Mesenteric fat pad (tissue), 1 donor: ENCODE data around the gene ATP6V0A4. TPM values are rescaled to one million over a fixed set of nuclear protein-coding genes. Genes with fewer than 3 reads are reported as not detected.

ENCODE experiments used
- DNase-seq: peaks from one replicate; pipeline ENCODE4 v3.0.0-alpha.2; 2020; ENCODE audit warnings: low spot score
- total RNA-seq: library from RNA; stranded (reverse); fragmentation: NEBNext Ultra II Directional; extraction: Animal tissue kit (Norgen Biotek cat#: 25700); gene quantifications from one replicate; pipeline ENCODE4 v1.2.1, GENCODE V29; 2021
- donor health status: DM: yes; HTN: yes; CAD: no.

ATP6V0A4 gene
- total RNA-seq, 1 donor from 2014 or later: not detected

- DNase-seq: peak; percentile 12
Measured at GRCh38 chr7:138705167-138705566, 92.8 kb downstream of the ATP6V0A4 start.

GRCh38 chr7:138701537-138701923, 96.5 kb downstream of the ATP6V0A4 start:
- DNase-seq: peak; percentile 35

GRCh38 chr7:138700857-138701536, 97.0 kb downstream of the ATP6V0A4 start, which contains the start of gene SVOPL:
TSS of gene SVOPL (minus strand) at chr7:138701362. CDS start at chr7:138679045, 22,317 bp downstream.
- DNase-seq: peak; percentile 26

DNA sequence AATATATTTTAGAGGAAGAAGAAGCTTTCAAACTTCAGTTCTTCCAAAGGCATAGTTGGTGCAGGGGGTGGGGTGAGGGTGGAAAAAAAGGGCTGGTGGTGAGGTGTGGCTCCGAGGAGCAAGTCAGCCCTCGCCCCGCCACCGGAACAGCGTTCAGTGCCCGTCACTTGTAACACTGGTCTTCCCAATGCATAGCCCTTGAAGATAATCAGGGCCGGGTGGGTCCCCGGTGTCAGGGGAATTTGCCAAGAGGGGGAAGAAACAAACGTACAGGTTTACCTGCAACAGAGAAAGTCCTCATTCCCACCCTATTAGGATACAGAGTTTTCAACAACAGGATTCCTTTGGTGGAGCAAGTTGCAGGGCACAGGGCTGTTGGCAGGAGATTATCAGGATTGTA, 98.3 kb downstream of the ATP6V0A4 start:
- peak; percentile 75 for DNase-seq

- DNase-seq: peak; percentile 51
Measured at GRCh38 chr7:138698281-138698680, 99.7 kb downstream of the ATP6V0A4 start.

GRCh38 chr7:138697535-138698182, 100.3 kb downstream of the ATP6V0A4 start:
- DNase-seq: no peak

DNA sequence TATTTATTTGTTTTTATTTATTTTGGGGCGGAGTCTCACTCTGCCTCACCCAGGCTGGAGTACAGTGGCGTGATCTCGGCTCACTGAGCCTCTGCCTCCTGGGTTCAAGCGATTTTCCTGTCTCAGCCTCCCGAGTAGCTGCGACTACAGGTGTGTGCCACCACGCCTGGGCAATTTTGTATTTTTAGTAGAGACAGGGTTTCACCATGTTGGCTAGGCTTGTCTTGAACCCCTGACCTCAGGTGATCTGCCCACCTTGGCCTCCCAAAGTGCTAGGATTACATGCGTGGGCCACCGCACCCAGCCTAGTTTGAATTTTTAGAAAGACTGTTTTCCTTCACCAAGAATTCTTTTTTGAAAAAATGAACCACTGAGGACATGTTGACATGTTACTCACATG, 102.2 kb downstream of the ATP6V0A4 start:
- DNase-seq: peak; percentile 53

- peak; percentile 33 for DNase-seq
Measured at GRCh38 chr7:138695106-138695505, 102.9 kb downstream of the ATP6V0A4 start.

DNA sequence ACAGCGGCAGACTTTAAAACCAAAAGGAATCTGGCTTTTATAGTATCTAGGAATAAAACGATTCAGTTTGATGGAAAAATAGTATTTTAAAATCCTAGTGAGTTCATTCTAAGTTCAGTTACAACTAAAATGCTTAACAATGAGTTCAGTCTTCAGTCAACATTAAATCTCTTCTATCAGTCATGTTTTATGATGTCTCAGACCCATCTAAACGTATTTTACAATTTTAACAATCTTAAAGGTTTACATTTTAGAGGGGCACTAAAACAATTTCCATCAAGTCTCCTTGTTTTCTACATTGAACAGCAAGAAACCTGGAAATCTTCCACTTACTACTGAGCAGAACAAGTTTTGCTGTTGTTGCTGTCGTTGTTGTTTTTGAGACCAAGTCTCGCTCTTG, 106.8 kb downstream of the ATP6V0A4 start:
- no peak for DNase-seq

DNA sequence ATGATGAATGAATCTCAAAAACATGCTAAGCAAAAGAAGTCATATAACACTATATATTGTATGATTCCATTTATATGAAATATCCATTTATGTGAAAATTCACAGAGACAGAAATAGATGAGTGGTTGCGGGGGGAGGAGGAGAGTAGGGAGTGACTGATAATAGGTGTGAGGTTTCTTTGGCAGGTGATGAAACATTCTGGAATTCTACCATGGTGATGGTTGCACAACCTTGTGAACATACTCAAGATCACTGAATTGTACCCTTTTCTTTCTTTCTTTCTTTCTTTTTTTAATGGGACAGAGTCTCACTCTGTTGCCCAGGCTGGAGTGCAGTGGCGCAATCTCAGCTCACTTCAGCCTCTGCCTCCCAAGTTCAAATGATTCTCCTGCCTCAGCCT, 107.5 kb downstream of the ATP6V0A4 start:
- DNase-seq: no peak

DNA sequence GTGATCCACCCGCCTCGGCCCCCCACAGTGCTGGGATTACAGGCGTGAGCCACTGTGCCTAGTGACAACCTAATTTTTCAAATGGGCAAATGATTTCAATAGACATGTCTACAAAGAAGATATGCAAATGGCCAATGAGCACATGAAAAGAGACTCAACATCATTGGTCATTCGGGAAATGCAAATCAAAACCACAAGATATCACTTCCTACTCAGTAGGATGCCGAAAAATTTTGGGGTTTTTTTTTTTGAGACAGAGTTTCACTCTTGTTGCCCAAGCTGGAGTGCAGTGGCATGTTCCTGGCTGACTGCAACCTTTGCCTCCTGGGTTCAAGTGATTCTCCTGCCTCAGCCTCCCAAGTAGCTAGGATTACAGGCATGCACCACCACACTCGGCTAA, 110.0 kb downstream of the ATP6V0A4 start:
- peak; percentile 12 for DNase-seq

- no peak for DNase-seq
Measured at GRCh38 chr7:138684340-138684739, 113.7 kb downstream of the ATP6V0A4 start.

GRCh38 chr7:138679793-138680192, 118.2 kb downstream of the ATP6V0A4 start:
- no peak for DNase-seq

DNA sequence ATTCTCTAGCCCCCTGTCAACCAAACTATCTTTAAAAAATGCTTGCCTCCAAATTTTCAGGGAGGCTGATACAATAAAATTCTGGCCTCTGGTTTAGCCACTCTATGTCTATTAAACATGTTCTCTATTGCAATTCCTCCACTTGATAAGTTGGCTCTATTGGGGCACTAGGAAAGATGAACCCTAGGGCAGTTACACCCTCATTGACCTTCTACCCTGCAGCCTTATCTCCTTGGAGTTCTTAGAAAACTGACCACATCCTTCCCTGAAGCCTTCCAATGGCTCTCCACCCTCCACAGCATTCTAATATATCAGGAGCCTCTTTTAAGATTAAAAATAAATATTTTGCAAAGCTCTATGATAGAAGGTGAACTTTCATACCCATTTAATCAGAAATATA, 127.4 kb downstream of the ATP6V0A4 start:
- DNase-seq: no peak

GRCh38 chr7:138669364-138669763, 128.6 kb downstream of the ATP6V0A4 start:
- DNase-seq: no peak

GRCh38 chr7:138668946-138669345, 129.1 kb downstream of the ATP6V0A4 start:
- peak; percentile 22 for DNase-seq

- DNase-seq: peak; percentile 18
Measured at GRCh38 chr7:138668229-138668596, 129.8 kb downstream of the ATP6V0A4 start.

DNA sequence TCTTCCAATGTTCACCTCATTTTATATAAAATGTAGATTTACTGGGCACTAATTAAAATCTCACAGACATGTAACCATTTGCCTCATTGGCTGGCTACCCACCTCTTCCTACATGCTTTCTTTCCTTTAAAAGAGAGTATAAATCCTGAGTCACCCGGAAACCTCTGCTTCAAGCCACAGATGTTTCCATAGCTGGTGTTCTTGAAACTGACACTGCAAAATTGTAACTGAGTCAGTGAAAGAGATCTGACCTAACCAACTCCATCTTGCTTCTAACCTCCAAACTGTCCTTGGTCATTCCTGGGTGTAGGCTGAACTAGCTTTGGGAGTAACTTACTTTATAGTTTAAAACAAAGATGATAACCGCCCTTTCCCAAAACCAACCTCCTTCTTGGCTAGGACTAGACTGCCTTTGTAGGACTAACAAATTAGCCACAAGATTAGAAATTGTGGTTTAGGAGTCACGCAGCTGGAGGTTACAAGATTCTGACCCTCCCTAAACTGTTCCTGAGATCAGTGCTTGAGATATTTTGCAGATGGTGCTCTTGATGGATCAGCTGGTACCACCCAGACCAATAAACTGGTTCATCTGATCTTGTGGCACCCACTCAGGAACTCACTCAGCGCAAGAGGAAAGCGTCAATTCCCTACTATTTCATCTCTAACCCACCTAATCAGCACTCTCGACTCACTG, 130.3 kb downstream of the ATP6V0A4 start:
- no peak for DNase-seq

DNA sequence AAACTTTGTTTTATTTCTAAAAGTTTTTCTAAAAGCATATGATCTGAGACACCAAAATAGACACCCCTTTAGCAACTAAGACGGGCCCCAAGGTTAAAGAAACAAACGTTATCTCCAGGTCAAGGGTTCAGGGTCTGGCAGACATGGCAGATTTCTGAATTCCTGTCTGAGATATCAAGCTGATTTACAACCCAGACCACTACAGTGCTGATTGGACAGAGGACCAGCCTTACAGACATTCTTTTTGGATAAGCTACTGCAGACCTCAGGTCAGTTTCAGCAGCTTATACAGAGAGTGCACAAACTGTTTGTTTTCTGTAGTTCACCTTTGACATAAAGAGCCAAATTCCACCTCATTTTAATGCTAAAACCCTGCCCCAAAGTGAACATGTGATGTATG, 131.6 kb downstream of the ATP6V0A4 start:
- DNase-seq: no peak

- DNase-seq: peak; percentile 35
Measured at GRCh38 chr7:138665669-138666140, 132.3 kb downstream of the ATP6V0A4 start.

GRCh38 chr7:138665249-138665648, 132.7 kb downstream of the ATP6V0A4 start:
- DNase-seq: no peak
